Spinal cord (tissue), 10 donors: ENCODE data around the gene C5AR2. TPM values are rescaled to one million over a fixed set of nuclear protein-coding genes. Genes with fewer than 3 reads are reported as not detected.

ENCODE experiments used
- DNase-seq, 6 donors: peaks; one replicate each; pipeline versions ENCODE4 v3.0.0 to v3.0.0-alpha.2; 2013 to 2015; ENCODE audit warnings: low spot score in 6 of 6, low read depth in 4 of 6
- H3K27ac ChIP-seq: one replicate; pipeline ENCODE4 v1.5.1; 2013; ENCODE audit warnings: low read depth, low read length, control low read depth
- H3K27me3 ChIP-seq: one replicate; pipeline ENCODE4 v1.6.1; 2013; ENCODE audit warnings: low read length; ENCODE audit not compliant: control insufficient read depth, insufficient read depth
- H3K36me3 ChIP-seq: one replicate; pipeline ENCODE4 v1.6.1; 2013; ENCODE audit warnings: low read length; ENCODE audit not compliant: control insufficient read depth, insufficient read depth
- H3K4me1 ChIP-seq: one replicate; pipeline ENCODE4 v1.6.1; 2013; ENCODE audit warnings: low read length; ENCODE audit not compliant: control insufficient read depth, insufficient read depth
- H3K4me3 ChIP-seq: one replicate; pipeline ENCODE4 v1.5.1; 2013; ENCODE audit warnings: low read depth, low read length, control low read depth
- H3K9me3 ChIP-seq: one replicate; pipeline ENCODE4 v1.6.1; 2013; ENCODE audit warnings: low read length; ENCODE audit not compliant: control insufficient read depth, insufficient read depth
- WGBS: methylation state at CpG from one replicate; pipeline ENCODE4 v1.1.5; 2013; ENCODE audit warnings: missing lambda C conversion rate; ENCODE audit not compliant: insufficient coverage; 5-methylcytosine and 5-hydroxymethylcytosine counted together
- polyA plus RNA-seq, 2 donors: library from polyadenylated mRNA; unstranded; fragments of 120-200 nt; gene quantifications; one replicate each; pipeline ENCODE4 v1.2.1, GENCODE V29; 2013; ENCODE audit not compliant: insufficient read length in 2 of 2
- total RNA-seq, 2 donors: library from RNA; depleted of rRNA in 1 of 2; stranded (reverse); fragments of 120-200 nt in 1 of 2; fragments of >200 nt in 1 of 2; gene quantifications; one replicate each; pipeline versions ENCODE4 v1.2.3 to v1.2.4, GENCODE V29; 2013 to 2014
- donor health status: healthy.

C5AR2 gene
- total and polyA plus RNA-seq, 4 donors: 0.49 to 1.8 (median 0.75) TPM

GRCh38 chr19:47309038-47309437, 22.9 kb upstream of the C5AR2 start:
- DNase-seq: no peak
- Histone ChIP-seq H3K27me3 (peaks cover 4% of the 10 kb centered on the region), H3K36me3 (no peaks in the 10 kb centered on the region), H3K4me1 (no peaks in the 10 kb centered on the region), H3K9me3 (no peaks in the 10 kb centered on the region), H3K4me3 (no peak overlapping the region), H3K27ac (no peak overlapping the region)
- 75% methylated on average over 7 of the region's 8 CpGs for WGBS

DNA sequence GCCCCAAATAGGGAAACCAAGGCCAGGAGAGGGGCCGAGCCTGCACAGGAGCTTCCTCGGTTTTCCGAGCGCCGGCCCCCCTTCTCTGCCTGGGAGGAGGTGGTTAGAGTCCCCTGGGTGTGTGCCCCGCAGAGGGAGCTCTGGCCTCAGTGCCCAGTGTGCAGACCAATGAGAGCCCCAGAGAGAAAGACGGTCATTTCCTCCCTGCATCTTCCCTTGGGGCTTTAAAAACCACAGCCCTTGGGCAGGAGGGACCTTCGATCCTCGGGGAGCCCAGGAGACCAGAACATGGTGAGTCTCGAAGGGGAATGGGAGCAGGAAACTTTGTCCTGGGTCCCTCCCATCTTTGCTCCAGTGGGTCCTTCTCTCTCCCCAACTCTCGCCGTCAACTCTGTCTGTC, 22.4 kb upstream of the C5AR2 start, which contains the start of gene C5AR1:
TSS of gene C5AR1 (plus strand) at position 254 of the 400 bp plus-strand sequence. CDS start at position 289, 35 bp downstream.
- WGBS: 49% methylated on average over 10 of the region's 12 CpGs
- Histone ChIP-seq H3K36me3 (no peaks in the 10 kb centered on the region), H3K9me3 (no peaks in the 10 kb centered on the region), H3K27ac (no peak within 1 kb of the TSS), H3K27me3 (peaks cover 4% of the 10 kb centered on the region), H3K4me1 (no peaks in the 10 kb centered on the region), H3K4me3 (no peak within 1 kb of the TSS)
- DNase-seq: no peak

- no peaks in the 10 kb centered on the region for H3K4me1 ChIP-seq
- DNase-seq: no peak
- H3K9me3 ChIP-seq: no peaks in the 10 kb centered on the region
- 88% methylated on average over 1 of the region's 2 CpGs for WGBS
- no peaks in the 10 kb centered on the region for H3K36me3 ChIP-seq
- no peak overlapping the region for H3K27ac ChIP-seq
- no peak overlapping the region for H3K4me3 ChIP-seq
- H3K27me3 ChIP-seq: peaks cover 4% of the 10 kb centered on the region
Measured at GRCh38 chr19:47310323-47310722, 21.7 kb upstream of the C5AR2 start.

DNA sequence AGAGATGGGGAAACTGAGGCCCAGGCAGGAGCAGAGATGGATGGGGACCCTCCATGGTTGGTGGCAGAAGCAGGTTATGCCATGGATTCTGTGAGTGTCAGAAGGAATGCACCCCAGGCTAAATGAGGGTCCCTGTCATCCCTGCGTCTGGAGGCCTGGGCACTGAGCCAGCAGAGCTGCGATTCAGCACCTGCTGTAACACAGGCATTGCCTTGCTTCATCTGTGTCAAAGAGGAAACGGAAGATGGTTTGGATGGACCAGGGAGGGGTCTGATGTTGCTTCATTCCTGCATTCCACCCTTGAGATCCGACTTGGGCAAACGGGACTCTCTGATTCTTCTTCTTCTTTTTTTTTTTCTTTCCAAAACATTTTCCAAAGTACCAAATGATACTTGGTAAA, 21.2 kb upstream of the C5AR2 start:
- H3K4me3 ChIP-seq: no peak overlapping the region
- DNase-seq: peak in 2 of 6 donors; percentile 55
- no peaks in the 10 kb centered on the region for H3K9me3 ChIP-seq
- H3K27me3 ChIP-seq: peaks cover 4% of the 10 kb centered on the region
- WGBS: 26% methylated on average over 4 of the region's 5 CpGs
- H3K36me3 ChIP-seq: no peaks in the 10 kb centered on the region
- no peak overlapping the region for H3K27ac ChIP-seq
- H3K4me1 ChIP-seq: no peaks in the 10 kb centered on the region

DNA sequence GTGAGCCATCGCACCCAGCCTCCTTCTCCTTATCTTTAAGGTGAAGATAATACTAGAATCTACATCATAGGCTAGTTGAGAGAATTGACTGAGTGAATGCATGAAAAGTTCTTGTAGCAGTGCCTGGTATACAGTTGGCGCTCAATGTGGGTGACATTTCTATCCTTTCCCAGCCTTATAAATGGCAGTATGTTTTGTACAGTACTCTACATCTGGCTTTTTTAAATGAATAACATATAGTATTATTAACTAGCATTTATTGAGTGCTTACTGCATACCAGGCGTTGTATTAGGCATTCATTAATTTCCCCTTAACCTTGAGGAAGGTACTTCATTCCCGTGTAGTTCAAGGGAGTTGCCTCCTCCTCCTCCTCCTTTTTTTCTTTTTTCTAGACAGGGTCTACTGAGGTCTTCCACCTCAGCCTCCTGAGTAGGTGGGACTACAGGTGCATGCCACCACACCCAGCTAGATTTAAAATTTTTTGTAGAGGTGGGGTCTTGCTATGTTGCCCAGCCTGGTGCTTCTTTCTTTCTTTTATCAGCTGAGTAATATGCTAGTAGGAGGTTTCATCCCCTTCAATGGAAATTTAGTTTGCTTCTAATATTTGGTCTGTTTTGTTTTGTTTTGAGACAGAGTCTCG, 19.5 kb upstream of the C5AR2 start:
- no peak for DNase-seq
- H3K4me1 ChIP-seq: no peaks in the 10 kb centered on the region
- 92% methylated on average over 1 of the region's 5 CpGs for WGBS
- peaks cover 4% of the 10 kb centered on the region for H3K27me3 ChIP-seq
- H3K4me3 ChIP-seq: no peak overlapping the region
- H3K27ac ChIP-seq: no peak overlapping the region
- H3K36me3 ChIP-seq: no peaks in the 10 kb centered on the region
- no peaks in the 10 kb centered on the region for H3K9me3 ChIP-seq

DNA sequence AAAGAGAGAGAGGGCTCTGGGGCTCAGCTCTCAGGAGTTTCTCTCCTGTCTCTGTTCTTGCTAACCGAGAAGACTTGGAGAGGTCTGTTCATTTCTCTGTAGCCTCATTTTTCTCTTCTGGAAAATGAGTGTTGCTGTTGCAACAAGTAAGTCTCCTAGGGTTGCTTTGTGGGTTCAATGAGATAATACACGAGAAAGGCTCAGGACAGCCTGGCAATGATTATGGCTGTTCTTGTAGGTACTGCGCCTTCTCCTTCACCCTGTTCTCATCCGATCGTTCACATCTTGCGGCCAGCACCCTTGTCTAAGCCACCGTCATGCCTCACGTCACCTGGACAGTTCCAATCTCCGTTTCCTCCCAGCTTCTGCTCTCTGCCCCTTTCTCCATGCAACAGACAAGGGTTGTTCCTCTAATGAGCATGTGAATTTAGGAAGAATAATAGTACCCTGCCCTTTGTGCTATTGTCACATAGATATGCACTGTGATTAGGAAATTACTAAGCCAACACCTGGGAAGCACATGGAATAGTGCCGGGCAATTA, 18.1 kb upstream of the C5AR2 start:
- H3K36me3 ChIP-seq: no peaks in the 10 kb centered on the region
- no CpG with 5 or more reads among the region's 10 CpGs for WGBS
- H3K4me3 ChIP-seq: no peak overlapping the region
- H3K27me3 ChIP-seq: peaks cover 4% of the 10 kb centered on the region
- no peaks in the 10 kb centered on the region for H3K4me1 ChIP-seq
- no peaks in the 10 kb centered on the region for H3K9me3 ChIP-seq
- no peak for DNase-seq
- no peak overlapping the region for H3K27ac ChIP-seq

- Histone ChIP-seq H3K4me1 (no peaks in the 10 kb centered on the region), H3K4me3 (no peak overlapping the region), H3K9me3 (no peaks in the 10 kb centered on the region), H3K27me3 (no peaks in the 10 kb centered on the region), H3K36me3 (no peaks in the 10 kb centered on the region), H3K27ac (no peak overlapping the region)
- 47% methylated on average over 9 of the region's 12 CpGs for WGBS
- DNase-seq: peak in 1 of 6 donors; percentile 35
Measured at GRCh38 chr19:47315125-47315821, 16.7 kb upstream of the C5AR2 start.

- H3K27me3 ChIP-seq: no peaks in the 10 kb centered on the region
- H3K36me3 ChIP-seq: no peaks in the 10 kb centered on the region
- WGBS: 90% methylated on average over 2 of the region's 4 CpGs
- no peaks in the 10 kb centered on the region for H3K4me1 ChIP-seq
- H3K4me3 ChIP-seq: no peak overlapping the region
- no peak overlapping the region for H3K27ac ChIP-seq
- H3K9me3 ChIP-seq: no peaks in the 10 kb centered on the region
- no peak for DNase-seq
Measured at GRCh38 chr19:47316513-47316912, 15.5 kb upstream of the C5AR2 start.

DNA sequence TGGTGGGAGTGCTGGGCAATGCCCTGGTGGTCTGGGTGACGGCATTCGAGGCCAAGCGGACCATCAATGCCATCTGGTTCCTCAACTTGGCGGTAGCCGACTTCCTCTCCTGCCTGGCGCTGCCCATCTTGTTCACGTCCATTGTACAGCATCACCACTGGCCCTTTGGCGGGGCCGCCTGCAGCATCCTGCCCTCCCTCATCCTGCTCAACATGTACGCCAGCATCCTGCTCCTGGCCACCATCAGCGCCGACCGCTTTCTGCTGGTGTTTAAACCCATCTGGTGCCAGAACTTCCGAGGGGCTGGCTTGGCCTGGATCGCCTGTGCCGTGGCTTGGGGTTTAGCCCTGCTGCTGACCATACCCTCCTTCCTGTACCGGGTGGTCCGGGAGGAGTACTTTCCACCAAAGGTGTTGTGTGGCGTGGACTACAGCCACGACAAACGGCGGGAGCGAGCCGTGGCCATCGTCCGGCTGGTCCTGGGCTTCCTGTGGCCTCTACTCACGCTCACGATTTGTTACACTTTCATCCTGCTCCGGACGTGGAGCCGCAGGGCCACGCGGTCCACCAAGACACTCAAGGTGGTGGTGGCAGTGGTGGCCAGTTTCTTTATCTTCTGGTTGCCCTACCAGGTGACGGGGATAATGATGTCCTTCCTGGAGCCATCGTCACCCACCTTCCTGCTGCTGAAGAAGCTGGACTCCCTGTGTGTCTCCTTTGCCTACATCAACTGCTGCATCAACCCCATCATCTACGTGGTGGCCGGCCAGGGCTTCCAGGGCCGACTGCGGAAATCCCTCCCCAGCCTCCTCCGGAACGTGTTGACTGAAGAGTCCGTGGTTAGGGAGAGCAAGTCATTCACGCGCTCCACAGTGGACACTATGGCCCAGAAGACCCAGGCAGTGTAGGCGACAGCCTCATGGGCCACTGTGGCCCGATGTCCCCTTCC, 11.8 kb upstream of the C5AR2 start:
- 92% methylated on average over 40 of the region's 46 CpGs for WGBS
- no peak overlapping the region for H3K4me3 ChIP-seq
- no peaks in the 10 kb centered on the region for H3K36me3 ChIP-seq
- no peaks in the 10 kb centered on the region for H3K9me3 ChIP-seq
- no peaks in the 10 kb centered on the region for H3K4me1 ChIP-seq
- H3K27ac ChIP-seq: no peak overlapping the region
- DNase-seq: no peak
- H3K27me3 ChIP-seq: no peaks in the 10 kb centered on the region
